ENCODE data around the gene CACNA1G.

Gene CACNA1G

DNA sequence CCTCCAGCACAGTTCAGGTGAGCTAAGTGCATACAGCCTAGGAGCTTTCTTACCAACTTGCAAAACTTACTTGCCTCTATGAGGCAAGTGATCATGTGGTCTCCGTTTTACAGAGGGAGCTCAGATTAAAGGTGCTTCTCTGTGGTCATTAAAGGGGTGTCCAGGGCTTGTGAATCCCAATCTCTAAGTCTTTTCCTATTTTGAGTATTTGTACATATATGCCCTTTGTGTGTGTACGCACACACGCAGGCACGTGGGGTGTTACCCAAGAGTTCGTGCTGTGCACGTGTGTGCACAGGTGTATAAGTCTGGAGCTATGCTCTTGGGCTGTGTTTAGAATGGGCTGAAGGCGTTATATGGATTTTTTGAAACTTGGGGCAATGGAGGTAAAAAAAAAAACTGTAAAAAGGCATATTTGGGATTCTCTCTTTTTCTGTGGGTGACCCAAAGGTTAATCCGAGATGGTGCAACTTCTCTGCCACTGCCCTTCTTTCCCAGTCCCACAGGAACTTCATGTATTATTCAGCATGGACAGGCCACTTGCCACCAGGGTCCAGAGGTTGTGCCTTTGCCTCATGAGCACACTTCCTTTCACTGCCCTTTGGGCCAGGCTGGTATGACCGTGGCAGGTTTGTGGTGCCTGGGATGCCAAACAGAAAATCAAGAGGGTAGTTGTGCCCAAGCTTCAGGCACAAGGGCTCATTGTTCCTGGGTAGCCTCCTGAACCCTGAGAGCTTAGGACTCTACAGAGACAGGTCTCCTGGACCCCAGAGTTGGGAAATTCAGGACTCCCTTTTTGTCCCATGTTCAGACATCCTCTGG is 75.7 kb downstream of the CACNA1G start:
- DNase-seq: no peak

- no peak for DNase-seq
Measured at GRCh38 chr17:50636804-50637195, 76.3 kb downstream of the CACNA1G start.

- no peak for DNase-seq
Measured at GRCh38 chr17:50637829-50638605, 77.5 kb downstream of the CACNA1G start.

GRCh38 chr17:50638606-50638965 is 78.1 kb downstream of the CACNA1G start:
- no peak for DNase-seq

DNA sequence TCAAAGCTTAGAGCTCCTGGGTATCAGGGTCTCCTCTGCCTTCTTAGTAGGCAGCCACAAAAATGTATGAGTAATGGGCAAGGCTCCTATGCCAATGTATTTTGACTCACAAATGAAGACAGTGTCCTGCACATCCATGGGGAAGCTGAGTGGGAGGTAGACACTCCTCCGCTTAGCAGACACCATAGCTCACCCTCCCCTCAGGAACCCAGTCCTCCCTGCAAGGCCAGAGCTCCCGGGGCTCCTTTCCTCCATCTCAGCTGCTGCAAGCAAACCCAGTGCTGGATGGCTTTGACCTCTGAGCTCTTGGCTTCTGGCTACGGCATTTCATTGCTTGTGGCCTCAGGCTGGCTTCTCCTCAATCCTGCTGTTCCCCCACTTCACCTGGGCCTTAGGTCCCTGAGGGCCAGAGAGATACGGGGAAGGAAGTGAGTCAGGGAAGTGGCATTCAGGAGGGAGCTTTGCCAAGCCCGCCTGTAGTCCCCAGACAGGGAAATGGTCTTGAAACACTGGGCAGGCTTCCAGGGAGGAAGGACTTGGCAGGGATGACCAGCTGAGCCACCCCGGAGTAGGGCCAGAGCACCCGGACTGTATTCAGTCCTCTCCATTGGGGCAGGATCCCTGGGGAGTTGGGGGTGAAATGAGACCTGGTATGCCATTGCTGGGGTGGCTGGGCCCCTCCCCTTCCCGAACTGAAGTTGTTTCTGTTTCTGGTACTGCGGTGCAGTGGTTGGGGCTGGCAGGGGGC is 78.6 kb downstream of the CACNA1G start:
- no peak for DNase-seq

- DNase-seq: no peak
Measured at GRCh38 chr17:50640686-50641351, 80.3 kb downstream of the CACNA1G start.

DNA sequence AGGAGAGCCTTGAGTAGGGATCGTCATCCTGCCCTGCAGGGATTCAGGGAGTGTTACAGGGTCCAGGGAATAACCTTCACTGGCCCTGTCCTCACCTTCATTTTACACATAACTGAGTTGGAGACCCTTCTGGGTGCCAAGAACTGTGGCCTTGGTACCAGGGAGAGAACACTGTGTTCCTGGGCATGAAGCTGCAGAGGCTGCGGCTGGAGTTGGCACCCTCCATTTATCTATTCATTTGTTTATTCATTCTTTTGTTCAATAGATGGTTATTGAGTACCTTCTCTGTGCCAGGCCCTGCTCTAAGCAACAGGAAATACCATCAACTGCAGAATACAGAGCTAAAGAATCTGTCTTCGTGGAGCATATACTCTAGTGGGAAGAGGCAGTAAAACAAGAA is 80.8 kb downstream of the CACNA1G start:
- DNase-seq: no peak

DNA sequence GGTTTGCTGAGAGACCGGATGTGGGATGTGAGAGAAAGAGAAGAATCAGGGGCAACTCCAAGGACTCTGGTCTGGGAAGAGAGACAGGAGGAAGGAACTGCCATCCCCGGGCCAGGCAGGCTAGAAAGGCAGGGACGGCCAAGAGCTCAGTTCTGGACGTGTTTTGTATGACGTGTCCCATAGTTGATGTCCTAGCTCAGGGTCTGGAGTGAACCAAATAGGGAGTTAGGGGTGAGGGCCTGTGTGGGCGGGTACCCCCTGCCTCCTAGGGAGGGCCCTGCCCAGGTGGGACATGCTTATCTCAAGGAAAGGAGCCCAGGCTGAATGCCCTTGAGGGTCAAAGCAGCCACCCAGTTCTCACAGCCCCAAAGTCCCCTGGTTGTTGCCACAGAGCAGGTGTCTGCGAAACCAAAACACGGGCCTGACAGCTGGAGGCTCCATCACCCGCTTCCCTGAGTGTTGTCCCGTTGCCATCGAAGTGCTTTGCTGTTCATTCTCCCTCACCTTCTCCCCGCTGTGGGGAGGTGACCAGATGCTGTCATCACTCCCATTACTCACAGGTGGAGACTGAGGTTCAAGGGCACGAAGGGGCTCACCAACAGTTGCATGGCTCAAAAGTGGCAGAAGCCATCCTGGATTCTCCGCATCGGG is 81.7 kb downstream of the CACNA1G start:
- DNase-seq: no peak

GRCh38 chr17:50642722-50643656 is 82.5 kb downstream of the CACNA1G start:
- DNase-seq: no peak

GRCh38 chr17:50645748-50646682 is 85.5 kb downstream of the CACNA1G start:
- DNase-seq: no peak

DNA sequence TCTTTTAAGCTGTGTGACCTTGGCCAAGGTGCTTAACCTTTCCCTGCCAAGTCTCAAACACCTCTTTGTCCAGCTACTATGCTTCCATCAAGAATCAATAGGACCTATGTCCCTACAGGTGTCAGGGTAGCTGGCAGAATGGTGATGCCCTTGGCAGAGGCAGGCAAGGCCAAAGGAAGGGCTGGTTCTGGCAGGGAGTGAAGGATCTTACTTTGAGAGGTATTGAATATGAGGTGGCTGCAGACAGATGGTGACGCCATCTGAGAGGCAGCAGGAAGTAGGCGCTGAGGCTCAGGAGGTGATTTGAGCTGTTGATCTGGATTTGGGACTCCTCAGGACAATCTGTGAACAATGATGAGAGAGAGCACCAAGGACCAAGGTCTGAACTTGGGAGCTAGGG is 86.7 kb downstream of the CACNA1G start:
- DNase-seq: no peak

- no peak for DNase-seq
Measured at GRCh38 chr17:50649042-50649908, 88.8 kb downstream of the CACNA1G start.

- DNase-seq: no peak
Measured at GRCh38 chr17:50651661-50652060, 91.1 kb downstream of the CACNA1G start.

DNA sequence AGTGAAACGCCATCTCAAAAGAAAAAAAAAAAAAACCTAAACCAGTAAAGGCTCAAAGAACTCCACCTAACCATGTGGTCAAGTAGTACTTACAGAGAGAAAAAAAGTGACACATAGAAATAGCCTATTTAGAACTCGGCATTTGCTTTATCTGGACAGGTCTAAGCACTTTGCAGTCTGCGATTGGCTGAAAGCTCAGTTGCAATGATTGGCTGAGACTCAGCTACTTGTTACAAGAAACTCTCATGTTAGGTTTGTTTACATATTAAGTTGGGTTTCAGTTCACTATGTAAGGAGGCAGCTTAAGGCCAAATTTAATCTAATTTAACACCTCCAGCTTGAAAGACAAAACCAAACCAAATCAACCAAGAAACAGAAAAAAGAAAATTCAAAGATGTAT is 93.2 kb downstream of the CACNA1G start:
- DNase-seq: no peak

DNA sequence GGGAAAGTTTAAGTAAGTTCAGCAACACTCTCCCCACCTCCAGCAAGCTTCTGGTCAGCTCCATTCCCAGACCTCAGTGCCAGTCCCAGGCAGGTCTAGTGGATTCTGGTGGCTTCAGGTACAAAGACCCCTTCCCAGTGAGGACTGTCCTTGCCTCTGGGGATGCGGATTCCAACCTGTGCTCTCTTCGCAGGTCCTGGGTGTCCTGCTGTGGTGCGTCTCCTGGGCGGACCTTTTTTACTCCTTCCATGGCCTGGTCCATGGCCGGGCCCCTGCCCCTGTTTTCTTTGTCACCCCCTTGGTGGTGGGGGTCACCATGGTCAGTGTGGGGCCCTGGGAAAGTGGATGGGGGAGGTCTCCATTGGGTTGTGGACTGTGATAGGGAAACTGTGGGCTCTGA is 96.0 kb downstream of the CACNA1G start:
- no peak for DNase-seq

- no peak for DNase-seq
Measured at GRCh38 chr17:50657054-50657453, 96.5 kb downstream of the CACNA1G start.

GRCh38 chr17:50657627-50658026 is 97.1 kb downstream of the CACNA1G start:
- no peak for DNase-seq

- no peak for DNase-seq
Measured at GRCh38 chr17:50658616-50659015, 98.1 kb downstream of the CACNA1G start.

DNA sequence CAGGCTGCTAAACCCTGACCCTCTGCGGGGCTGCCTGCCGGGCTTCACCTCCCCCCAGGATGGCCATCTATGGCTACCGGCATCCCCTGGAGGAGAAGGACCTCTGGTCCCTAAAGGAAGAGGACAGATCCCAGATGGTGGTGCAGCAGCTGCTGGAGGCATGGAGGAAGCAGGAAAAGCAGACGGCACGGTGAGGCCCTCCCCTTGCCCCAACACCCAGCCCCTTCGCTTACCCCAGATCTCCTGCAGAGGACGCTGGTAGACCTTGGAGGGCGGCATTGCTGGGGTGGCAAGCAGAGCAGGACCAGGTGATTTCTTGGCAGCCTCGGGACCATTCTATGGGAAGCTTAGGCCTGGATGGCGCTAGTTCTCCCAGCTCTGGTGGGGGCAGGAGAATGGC is 98.7 kb downstream of the CACNA1G start:
- no peak for DNase-seq
